Duodenal mucosa (tissue), 2 donors: ENCODE data around the gene DARS1.

Experiments
- H3K27ac ChIP-seq: one replicate; pipeline ENCODE4 v1.7.0; 2013; ENCODE audit warnings: low read depth, low read length
- H3K27me3 ChIP-seq, 2 donors: one replicate each; pipeline ENCODE4 v1.7.0; 2013; ENCODE audit warnings: low read length in 2 of 2, control low read depth in 1 of 2; ENCODE audit not compliant: insufficient read depth in 2 of 2, control insufficient read depth in 1 of 2
- H3K36me3 ChIP-seq, 2 donors: one replicate each; pipeline ENCODE4 v1.7.0; 2013; ENCODE audit warnings: low read length in 2 of 2, control low read depth in 1 of 2; ENCODE audit not compliant: insufficient read depth in 2 of 2, control insufficient read depth in 1 of 2
- H3K4me1 ChIP-seq, 2 donors: one replicate each; pipeline ENCODE4 v1.7.0; 2013; ENCODE audit warnings: low read length in 2 of 2, control low read depth in 1 of 2; ENCODE audit not compliant: insufficient read depth in 2 of 2, control insufficient read depth in 1 of 2
- H3K4me3 ChIP-seq, 2 donors: one replicate each; pipeline ENCODE4 v1.7.0; 2013; ENCODE audit warnings: low read length in 2 of 2, low read depth in 1 of 2
- H3K9ac ChIP-seq, 2 donors: one replicate each; pipeline ENCODE4 v1.7.0; 2013; ENCODE audit warnings: low read length in 2 of 2, low read depth in 1 of 2
- H3K9me3 ChIP-seq, 2 donors: one replicate each; pipeline ENCODE4 v1.7.0; 2013; ENCODE audit warnings: low read length in 2 of 2, control low read depth in 1 of 2; ENCODE audit not compliant: control insufficient read depth in 1 of 2

The DARS1 gene

GRCh38 chr2:136017786-136018185 is 32.4 kb upstream of the DARS1 start:
- Histone ChIP-seq H3K4me3 (no peak overlapping the region), H3K9me3 (no peaks in the 10 kb centered on the region), H3K4me1 (peaks cover 3 to 11% of the 10 kb centered on the region in 2 donors), H3K36me3 (no peaks in the 10 kb centered on the region), H3K9ac (no peak overlapping the region), H3K27ac (no peak overlapping the region), H3K27me3 (no peaks in the 10 kb centered on the region)

- Histone ChIP-seq H3K9me3 (no peaks in the 10 kb centered on the region), H3K36me3 (no peaks in the 10 kb centered on the region), H3K9ac (no peak overlapping the region), H3K27ac (no peak overlapping the region), H3K27me3 (no peaks in the 10 kb centered on the region), H3K4me3 (no peak overlapping the region), H3K4me1 (peaks cover 3 to 11% of the 10 kb centered on the region in 2 donors)
Measured at GRCh38 chr2:136016836-136017235, 31.4 kb upstream of the DARS1 start.

- peaks cover 3 to 11% of the 10 kb centered on the region in 2 donors for H3K4me1 ChIP-seq
- no peaks in the 10 kb centered on the region for H3K27me3 ChIP-seq
- no peak overlapping the region for H3K27ac ChIP-seq
- H3K9me3 ChIP-seq = no peaks in the 10 kb centered on the region
- no peaks in the 10 kb centered on the region for H3K36me3 ChIP-seq
- H3K4me3 ChIP-seq = no peak overlapping the region
- no peak overlapping the region for H3K9ac ChIP-seq
Measured at GRCh38 chr2:136016427-136016826, 31.0 kb upstream of the DARS1 start.

GRCh38 chr2:136015699-136016098 is 30.3 kb upstream of the DARS1 start:
- H3K27ac ChIP-seq = no peak overlapping the region
- no peaks in the 10 kb centered on the region for H3K27me3 ChIP-seq
- H3K4me1 ChIP-seq = peaks cover 3 to 11% of the 10 kb centered on the region in 2 donors
- H3K36me3 ChIP-seq = no peaks in the 10 kb centered on the region
- no peaks in the 10 kb centered on the region for H3K9me3 ChIP-seq
- no peak overlapping the region for H3K9ac ChIP-seq
- H3K4me3 ChIP-seq = no peak overlapping the region

- no peak overlapping the region for H3K9ac ChIP-seq
- H3K27ac ChIP-seq = no peak overlapping the region
Measured at GRCh38 chr2:136014411-136014810, 29.0 kb upstream of the DARS1 start.

GRCh38 chr2:136013955-136014354 is 28.5 kb upstream of the DARS1 start:
- peaks cover 3 to 11% of the 10 kb centered on the region in 2 donors for H3K4me1 ChIP-seq
- no peak overlapping the region for H3K9ac ChIP-seq
- no peak overlapping the region for H3K27ac ChIP-seq
- H3K36me3 ChIP-seq = no peaks in the 10 kb centered on the region
- no peaks in the 10 kb centered on the region for H3K9me3 ChIP-seq
- no peaks in the 10 kb centered on the region for H3K27me3 ChIP-seq
- H3K4me3 ChIP-seq = no peak overlapping the region

More at GRCh38 chr2:136014411-136014810, 29.0 kb upstream of the DARS1 start:
- Histone ChIP-seq H3K27me3 (no peaks in the 10 kb centered on the region), H3K4me3 (no peak overlapping the region), H3K36me3 (no peaks in the 10 kb centered on the region), H3K9me3 (no peaks in the 10 kb centered on the region), H3K4me1 (peaks cover 3 to 11% of the 10 kb centered on the region in 2 donors)

- Histone ChIP-seq H3K27me3 (no peaks in the 10 kb centered on the region), H3K27ac (no peak overlapping the region), H3K4me3 (no peak overlapping the region), H3K9ac (no peak overlapping the region), H3K9me3 (no peaks in the 10 kb centered on the region), H3K4me1 (peaks cover 5 to 11% of the 10 kb centered on the region in 2 donors), H3K36me3 (no peaks in the 10 kb centered on the region)
Measured at GRCh38 chr2:136013136-136013685, 27.8 kb upstream of the DARS1 start.

- H3K27me3 ChIP-seq = no peaks in the 10 kb centered on the region
- H3K4me1 ChIP-seq = peaks cover 6 to 11% of the 10 kb centered on the region in 2 donors
- H3K9me3 ChIP-seq = no peaks in the 10 kb centered on the region
- no peaks in the 10 kb centered on the region for H3K36me3 ChIP-seq
- H3K4me3 ChIP-seq = no peak overlapping the region
- H3K27ac ChIP-seq = no peak overlapping the region
- H3K9ac ChIP-seq = no peak overlapping the region
Measured at GRCh38 chr2:136012315-136012714, 26.9 kb upstream of the DARS1 start.

GRCh38 chr2:136010126-136010525 is 24.7 kb upstream of the DARS1 start:
- no peaks in the 10 kb centered on the region for H3K36me3 ChIP-seq
- no peaks in the 10 kb centered on the region for H3K9me3 ChIP-seq
- no peaks in the 10 kb centered on the region for H3K27me3 ChIP-seq
- no peak overlapping the region for H3K9ac ChIP-seq
- peaks cover 6 to 16% of the 10 kb centered on the region in 2 donors for H3K4me1 ChIP-seq
- H3K4me3 ChIP-seq = no peak overlapping the region
- H3K27ac ChIP-seq = no peak overlapping the region

- Histone ChIP-seq H3K9ac (no peak overlapping the region), H3K4me3 (no peak overlapping the region), H3K4me1 (peaks cover 3 to 8% of the 10 kb centered on the region in 2 donors), H3K27me3 (no peaks in the 10 kb centered on the region), H3K9me3 (no peaks in the 10 kb centered on the region), H3K27ac (no peak overlapping the region), H3K36me3 (no peaks in the 10 kb centered on the region)
Measured at GRCh38 chr2:136008205-136008865, 22.9 kb upstream of the DARS1 start.
